DND-41 (cell line): Measurements from ENCODE around the gene AHCYL2.

Source experiments
- CTCF ChIP-seq: IDR thresholded peaks from 2 replicates; pipeline ENCODE4 v1.5.1; 2012; ENCODE audit warnings: borderline replicate concordance, low read length, moderate library complexity, mild to moderate bottlenecking; ENCODE audit not compliant: poor library complexity, severe bottlenecking; ENCODE audit errors: extremely low read depth
- EZH2 ChIP-seq: IDR thresholded peaks from 3 replicates; pipeline ENCODE4 v1.6.1; 2012; ENCODE audit warnings: borderline replicate concordance, low read depth, mild to moderate bottlenecking, moderate library complexity, low read length, inconsistent platforms; ENCODE audit not compliant: severe bottlenecking

GRCh38 chr7:129431911-129432643 lies 207.2 kb downstream of the AHCYL2 start:
- TF ChIP-seq CTCF (no peak), EZH2 (no peak)
